Measurements from ENCODE around the gene TARS1.

DNA sequence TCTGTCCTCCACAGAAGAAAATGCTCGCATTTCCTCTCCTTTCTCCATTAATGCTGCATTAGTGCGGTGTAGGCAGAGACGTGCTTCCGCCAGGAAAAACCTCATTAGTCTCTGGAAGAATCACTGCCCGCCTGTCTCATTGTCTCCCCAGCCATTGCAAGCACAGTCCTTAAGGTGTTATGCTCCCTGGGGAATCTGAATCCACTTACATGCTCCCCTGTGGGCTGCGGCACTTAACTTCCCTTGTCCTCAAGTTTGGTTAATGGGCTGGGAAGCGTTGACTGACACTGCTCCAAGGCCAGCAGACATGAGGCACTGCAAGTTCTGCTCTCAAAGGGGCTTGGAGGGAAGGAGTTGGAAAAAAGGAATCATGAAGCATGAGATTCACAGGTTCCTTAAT, 41.6 kb downstream of the TARS1 start:
- TF ChIP-seq, protein P1, sequence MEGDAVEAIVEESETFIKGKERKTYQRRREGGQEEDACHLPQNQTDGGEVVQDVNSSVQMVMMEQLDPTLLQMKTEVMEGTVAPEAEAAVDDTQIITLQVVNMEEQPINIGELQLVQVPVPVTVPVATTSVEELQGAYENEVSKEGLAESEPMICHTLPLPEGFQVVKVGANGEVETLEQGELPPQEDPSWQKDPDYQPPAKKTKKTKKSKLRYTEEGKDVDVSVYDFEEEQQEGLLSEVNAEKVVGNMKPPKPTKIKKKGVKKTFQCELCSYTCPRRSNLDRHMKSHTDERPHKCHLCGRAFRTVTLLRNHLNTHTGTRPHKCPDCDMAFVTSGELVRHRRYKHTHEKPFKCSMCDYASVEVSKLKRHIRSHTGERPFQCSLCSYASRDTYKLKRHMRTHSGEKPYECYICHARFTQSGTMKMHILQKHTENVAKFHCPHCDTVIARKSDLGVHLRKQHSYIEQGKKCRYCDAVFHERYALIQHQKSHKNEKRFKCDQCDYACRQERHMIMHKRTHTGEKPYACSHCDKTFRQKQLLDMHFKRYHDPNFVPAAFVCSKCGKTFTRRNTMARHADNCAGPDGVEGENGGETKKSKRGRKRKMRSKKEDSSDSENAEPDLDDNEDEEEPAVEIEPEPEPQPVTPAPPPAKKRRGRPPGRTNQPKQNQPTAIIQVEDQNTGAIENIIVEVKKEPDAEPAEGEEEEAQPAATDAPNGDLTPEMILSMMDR (IDR thresholded peaks at IDR 0.05), result no peak
- TF ChIP-seq POLR2A (IDR thresholded peaks at IDR 0.05), result no peak

Measured in adrenal gland (tissue), 5 donors.